ENCODE measurements around the gene RNF166.
"Not testable (repeated sequence)": the region's sequence is repeated elsewhere in the genome, so short reads cannot be mapped to it uniquely, and the experiment has no call there.

The RNF166 gene

GRCh38 chr16:88673716-88674379 lies 32.4 kb downstream of the RNF166 start:
- DNase-seq (ENCODE audit: low spot score): no peak

GRCh38 chr16:88672776-88673175 lies 33.4 kb downstream of the RNF166 start:
- peak; percentile 71 for DNase-seq (ENCODE audit: low spot score)

DNA sequence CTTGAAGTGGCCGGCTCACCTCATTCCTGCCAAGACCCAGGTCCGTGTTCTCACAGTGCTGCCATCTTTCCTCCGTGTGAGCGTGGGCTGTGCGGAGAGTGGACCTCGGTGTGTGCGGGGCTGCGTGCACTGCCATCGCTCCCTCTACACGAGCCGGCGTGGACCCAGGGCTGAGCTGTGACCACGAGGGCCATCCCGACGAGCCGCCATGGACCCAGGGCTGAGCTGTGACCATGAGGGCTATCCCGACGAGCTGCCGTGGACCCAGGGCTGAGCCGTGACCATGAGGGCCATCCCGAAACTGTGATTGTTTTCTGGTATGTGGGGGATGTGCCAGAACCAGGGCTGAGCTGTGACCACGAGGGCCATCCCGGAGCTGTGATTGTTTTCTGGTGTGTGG lies 34.4 kb downstream of the RNF166 start:
- no peak for DNase-seq (ENCODE audit: low spot score)

DNA sequence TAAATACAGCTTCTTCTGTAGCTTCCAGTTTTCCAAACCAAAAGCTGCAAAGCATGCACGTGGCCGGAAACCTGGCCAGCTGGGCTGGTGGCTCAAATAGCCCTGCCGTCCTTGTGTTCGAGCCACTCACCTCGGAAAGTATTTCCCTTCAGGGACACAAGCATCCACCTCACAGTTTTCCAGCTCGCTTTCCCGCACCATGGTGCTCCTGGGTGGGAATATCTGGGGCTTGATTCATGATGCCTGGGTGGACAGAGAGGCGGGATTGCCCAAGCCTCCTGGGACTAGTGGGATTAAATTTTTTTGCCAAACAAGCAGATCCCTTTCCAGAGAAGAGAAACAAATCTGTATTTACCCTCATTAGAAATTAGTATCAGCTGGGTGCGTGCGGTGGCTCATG lies 36.2 kb downstream of the RNF166 start:
- DNase-seq (ENCODE audit: low spot score): no peak

GRCh38 chr16:88669493-88669892 lies 36.7 kb downstream of the RNF166 start:
- not testable (repeated sequence) for DNase-seq (ENCODE audit: low spot score)

DNA sequence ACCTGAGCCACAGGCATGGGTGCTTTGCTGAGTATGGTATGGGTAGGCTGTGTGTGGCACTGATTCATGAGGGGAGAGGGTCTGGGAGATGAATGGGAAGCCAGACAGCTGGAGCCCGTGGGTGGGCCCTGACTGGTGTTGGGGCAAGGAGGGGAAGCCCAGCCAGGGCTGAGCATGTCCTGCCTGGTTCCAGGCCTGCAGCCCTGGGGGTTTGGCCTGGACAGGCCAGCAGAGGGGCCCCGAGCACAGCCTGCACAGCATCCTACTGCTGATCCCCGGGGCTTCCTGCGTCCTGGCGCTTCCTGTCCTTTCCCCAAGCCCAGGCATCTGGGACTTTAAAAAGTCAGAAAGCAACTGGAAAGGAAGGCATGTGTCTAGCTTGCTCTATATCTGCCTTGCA lies 38.7 kb downstream of the RNF166 start:
- no peak for DNase-seq (ENCODE audit: low spot score)

GRCh38 chr16:88665570-88665969 lies 40.6 kb downstream of the RNF166 start:
- no peak for DNase-seq (ENCODE audit: low spot score)

DNA sequence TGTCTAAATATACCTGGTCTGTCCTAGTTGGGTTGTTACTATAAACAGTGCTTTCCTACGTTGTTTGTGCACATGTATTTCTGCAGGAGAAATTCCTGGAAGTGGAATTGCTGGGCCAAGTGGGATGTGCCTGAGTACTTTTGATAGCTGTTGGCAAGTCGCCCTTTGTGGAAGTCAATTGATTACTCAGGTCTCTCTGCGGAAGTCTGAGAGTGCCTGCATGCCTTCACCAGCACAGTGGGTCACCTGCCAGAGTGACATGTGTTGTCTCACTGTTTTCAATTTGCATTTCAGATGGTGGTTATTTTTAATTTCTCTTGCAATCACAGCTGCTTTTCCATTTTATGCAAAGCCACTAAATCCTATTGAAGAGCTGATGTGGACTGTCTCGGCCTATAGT lies 41.1 kb downstream of the RNF166 start:
- no peak for DNase-seq (ENCODE audit: low spot score)

DNA sequence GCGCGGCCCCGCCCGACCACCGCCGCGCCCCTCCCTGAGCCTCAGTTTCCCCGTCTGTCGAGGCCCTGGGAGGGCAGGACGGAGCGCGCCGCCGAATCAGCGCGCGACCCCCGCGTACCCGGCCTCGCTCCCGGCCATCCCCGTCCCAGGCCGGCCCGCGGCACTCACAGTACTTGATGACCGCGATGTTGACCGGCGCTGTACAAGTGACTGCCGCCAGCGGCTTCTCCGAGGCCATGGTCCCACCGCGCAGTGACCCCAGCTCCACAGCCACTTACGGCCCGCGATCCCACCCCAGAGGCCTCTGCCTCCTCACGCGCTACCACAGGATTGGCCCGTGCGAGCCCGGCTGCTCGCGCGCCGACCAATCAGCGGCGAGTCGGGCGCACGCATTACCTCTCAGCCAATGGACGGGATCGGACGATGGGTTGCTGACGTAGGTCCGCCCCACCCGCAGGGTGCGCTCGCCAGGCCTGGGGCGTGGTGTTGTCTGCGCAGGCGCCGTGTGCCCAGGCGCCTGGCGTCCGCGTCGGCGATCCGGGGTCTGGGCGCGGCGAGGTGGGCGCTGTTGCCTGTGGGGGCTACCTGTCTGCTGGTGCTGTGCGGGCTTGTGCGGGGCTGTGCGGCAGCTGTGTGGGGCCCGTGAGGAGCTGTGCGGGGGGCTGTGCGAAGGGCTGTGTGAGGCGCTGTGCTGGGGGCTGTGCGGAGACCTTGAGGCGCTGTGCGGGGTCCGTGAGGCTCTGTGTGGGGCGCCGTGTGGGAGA lies 43.2 kb downstream of the RNF166 start, which contains the start of gene MVD:
Gene MVD, minus strand, starts transcription at position 249 of the 764 bp plus-strand sequence. Its CDS starts 11 bp downstream, at position 238.
- peak; percentile 99 for DNase-seq (ENCODE audit: low spot score)

- DNase-seq (ENCODE audit: low spot score): no peak
These were observed 43.9 kb downstream of the RNF166 start for GRCh38 chr16:88662222-88662842.

GRCh38 chr16:88661468-88661867 lies 44.7 kb downstream of the RNF166 start:
- DNase-seq (ENCODE audit: low spot score): no peak

DNA sequence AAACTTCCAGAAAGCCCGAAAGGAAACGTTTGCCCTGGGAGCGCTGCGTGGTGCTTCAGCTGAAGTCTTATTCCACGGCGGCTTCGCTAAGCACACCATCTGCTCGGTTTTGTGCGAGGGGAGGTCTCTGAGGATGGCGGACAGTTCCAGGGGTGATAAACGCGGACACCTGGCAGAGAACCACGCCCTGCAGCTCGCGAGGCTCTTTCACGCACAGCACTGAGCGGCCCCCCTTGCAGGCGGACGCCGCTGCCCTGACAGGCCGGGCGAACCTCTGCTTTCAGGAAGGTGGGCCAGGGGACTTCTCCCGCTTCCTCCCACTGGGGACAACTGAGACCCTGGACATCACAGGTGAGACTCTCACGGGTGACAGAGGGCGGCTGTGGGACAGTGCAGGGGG lies 47.0 kb downstream of the RNF166 start:
- no peak for DNase-seq (ENCODE audit: low spot score)

- DNase-seq (ENCODE audit: low spot score): no peak
These were observed 47.5 kb downstream of the RNF166 start for GRCh38 chr16:88658714-88659113.

DNA sequence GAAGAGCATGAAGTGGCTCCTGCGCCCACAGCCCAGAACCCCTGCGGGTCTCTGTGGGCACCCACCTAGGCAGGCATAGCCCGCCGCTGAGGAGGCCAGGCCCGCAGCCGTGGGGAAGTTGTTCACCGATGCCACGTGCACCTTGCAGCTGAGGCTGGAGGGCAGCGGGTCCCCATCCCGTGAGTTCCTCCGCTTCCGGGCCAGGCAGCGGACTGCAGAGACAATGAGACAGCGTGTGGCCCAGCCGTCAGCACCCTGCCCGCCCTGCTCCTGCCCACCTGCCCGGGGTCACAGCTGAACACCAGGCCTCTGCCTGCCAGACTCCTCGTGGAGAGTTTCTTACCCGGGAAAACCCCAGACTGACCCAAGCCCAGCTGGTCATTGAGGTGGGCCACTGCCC lies 48.8 kb downstream of the RNF166 start:
- DNase-seq (ENCODE audit: low spot score): no peak

DNA sequence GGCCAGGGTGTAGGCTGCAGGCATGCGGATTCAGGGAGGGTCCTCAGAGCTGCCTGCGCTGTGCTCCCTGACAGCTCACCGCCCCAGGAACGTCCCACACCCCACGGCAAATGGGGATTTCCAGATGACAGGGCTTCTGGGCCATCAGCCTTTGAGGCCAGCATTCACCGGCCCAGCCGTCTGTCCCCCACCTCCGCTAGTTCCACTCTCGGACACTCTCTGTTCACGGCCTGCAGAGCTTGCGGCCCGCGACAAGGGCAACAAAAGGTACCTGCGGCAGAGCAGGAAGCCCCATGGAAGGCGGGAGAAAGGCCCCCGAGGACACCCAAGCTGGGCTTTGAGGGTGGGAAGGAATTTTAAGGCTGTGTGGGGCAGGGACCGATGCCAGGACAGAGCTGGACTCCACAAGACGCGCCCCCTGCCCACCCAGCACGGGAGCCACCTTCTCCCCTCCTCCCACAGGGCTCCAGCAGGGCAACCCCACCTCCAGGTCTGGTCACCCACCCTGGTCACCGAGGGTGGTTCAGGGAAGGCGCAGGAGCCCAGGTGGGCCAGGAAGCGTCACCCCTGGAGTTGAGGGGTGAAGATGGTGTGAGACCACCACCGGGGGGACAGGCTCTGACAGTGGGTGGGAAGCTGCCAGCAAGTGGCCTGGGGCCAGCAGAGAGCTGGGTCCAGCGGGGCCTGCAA lies 49.8 kb downstream of the RNF166 start:
- DNase-seq (ENCODE audit: low spot score): no peak

DNA sequence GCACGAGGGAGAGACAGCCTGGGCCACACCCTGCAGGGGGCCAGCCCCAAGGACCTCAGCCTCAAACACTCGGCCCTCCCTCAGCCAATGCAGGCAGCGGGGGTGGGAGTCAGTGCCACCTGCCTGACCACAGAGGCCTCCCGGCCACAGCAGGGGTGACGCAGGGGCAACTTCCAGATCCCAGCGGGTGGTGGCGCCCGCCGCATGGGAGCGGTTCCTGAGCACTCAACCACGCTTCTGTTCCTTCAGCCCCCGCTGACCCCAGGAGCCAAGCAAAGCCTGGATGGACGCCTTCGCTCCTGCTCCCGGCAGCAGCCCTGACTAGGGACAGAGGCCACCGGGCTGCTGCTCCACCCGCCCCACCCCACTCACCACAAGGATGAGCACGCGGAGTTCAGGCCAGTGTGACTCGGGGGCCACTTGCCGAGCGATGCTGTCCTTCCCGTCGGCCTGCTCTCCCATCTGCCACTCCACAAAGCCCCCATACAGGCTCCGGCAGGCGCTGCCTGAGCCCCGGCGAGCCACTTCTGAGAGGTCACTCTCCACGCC lies 50.4 kb downstream of the RNF166 start:
- DNase-seq (ENCODE audit: low spot score): no peak

DNA sequence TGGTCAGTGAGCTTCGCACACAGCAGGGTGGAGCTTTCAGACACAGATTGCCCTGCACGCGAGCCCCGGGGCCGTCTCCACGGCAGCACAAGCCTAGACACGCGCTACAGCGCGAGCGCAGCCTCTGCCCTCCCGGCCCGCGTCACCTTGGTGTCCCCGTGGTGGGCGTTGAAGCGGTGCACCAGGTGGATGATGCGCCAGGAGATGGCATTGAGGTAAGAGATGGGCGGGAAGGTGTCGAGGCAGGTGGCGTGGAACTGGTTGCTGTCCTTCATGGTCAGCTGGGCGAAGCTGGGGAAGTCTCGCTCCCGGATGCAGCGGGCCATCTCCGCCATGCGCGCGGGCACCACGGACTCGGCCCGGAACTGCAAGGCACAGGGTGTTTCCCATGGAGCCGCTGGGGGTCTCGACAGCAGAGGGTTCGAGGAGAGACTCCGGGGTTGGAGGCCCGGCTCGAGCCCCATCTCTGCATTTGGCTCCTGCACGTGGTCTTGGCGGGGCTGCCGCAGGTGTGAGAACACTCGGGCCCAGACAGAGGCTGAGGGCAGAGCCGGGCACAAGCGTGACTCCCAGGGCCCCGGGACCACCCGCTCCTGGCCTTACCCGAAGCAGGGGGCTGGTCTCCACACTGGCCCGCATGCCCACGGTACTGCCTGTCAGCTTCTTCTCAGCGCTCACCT lies 51.0 kb downstream of the RNF166 start:
- DNase-seq (ENCODE audit: low spot score): no peak

DNA sequence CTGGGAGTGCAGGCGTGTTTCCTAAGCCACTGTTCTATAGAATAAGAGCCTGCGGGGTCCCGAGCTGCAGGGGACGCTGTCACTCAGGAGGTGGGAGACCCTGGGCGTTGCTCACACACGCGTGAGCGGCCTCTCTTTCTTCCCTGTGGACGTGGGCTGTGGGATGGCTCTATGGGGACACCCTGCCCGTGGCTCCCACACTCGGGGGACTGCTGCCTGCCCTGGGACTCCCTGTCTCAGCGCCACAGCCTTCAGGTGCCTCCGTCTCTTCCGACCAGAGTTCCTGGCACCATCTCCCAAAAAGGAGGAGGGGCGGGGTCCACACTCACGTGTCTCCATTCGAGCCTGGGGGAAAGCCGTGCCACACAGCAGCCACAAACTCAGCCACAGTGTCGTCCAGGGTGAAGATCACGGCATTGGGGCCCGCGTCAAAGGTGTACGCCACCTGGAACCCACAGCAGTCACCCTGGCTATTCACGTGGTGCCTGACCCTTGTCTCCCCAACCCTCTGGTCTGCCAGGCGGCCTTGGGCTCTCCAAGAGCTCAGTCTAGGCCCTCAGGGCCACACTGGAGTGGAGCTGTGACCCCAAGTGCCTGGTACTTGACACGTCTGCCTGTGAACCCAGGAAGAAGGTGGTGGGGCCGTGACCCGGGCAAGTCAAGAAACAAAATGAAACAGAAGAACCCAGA lies 51.7 kb downstream of the RNF166 start:
- DNase-seq (ENCODE audit: low spot score): no peak

- DNase-seq (ENCODE audit: low spot score): no peak
These were observed 52.4 kb downstream of the RNF166 start for GRCh38 chr16:88653596-88654362.

- no peak for DNase-seq (ENCODE audit: low spot score)
These were observed 53.1 kb downstream of the RNF166 start for GRCh38 chr16:88653101-88653500.

- DNase-seq (ENCODE audit: low spot score): no peak
These were observed 53.5 kb downstream of the RNF166 start for GRCh38 chr16:88652762-88653063.
